Hepatic stellate cell (primary cell): Measurements from ENCODE around the gene SPNS1.

Source experiments
- DNase-seq: peaks from one replicate; pipeline ENCODE4 v3.0.0; 2011; ENCODE audit warnings: low spot score

Gene SPNS1

GRCh38 chr16:29029168-29029994 lies 54.8 kb downstream of the SPNS1 start:
- DNase-seq: peak; percentile 80

- no peak for DNase-seq
These were observed 55.7 kb downstream of the SPNS1 start for GRCh38 chr16:29030086-29030840.
